Measurements from ENCODE around the gene RAVER1.

The RAVER1 gene

GRCh38 chr19:10317045-10317856 is 16.1 kb downstream of the RAVER1 start:
- no peak for DNase-seq

- no peak for DNase-seq
Measured at GRCh38 chr19:10316229-10317044, 16.9 kb downstream of the RAVER1 start.

GRCh38 chr19:10315335-10316214 is 17.8 kb downstream of the RAVER1 start, which contains the start of gene FDX2:
TSS of gene FDX2 (minus strand) at chr19:10316015. CDS start at chr19:10315996, 19 bp downstream.
- peak; percentile 54 for DNase-seq

GRCh38 chr19:10309423-10309822 is 23.9 kb downstream of the RAVER1 start, which contains the start of gene ZGLP1:
TSS of gene ZGLP1 (minus strand) at chr19:10309815.
- no peak for DNase-seq

- DNase-seq: no peak
Measured at GRCh38 chr19:10306327-10306726, 27.0 kb downstream of the RAVER1 start.

- no peak for DNase-seq
Measured at GRCh38 chr19:10305139-10305806, 28.1 kb downstream of the RAVER1 start.

GRCh38 chr19:10299545-10300458 is 33.5 kb downstream of the RAVER1 start:
- DNase-seq: no peak

GRCh38 chr19:10295847-10296591 is 37.3 kb downstream of the RAVER1 start:
- DNase-seq: no peak

- DNase-seq: no peak
Measured at GRCh38 chr19:10295305-10295846, 38.0 kb downstream of the RAVER1 start.

- DNase-seq: no peak
Measured at GRCh38 chr19:10294368-10294697, 39.0 kb downstream of the RAVER1 start.

- DNase-seq: no peak
Measured at GRCh38 chr19:10293637-10294367, 39.5 kb downstream of the RAVER1 start.

GRCh38 chr19:10292789-10293636 is 40.3 kb downstream of the RAVER1 start:
- no peak for DNase-seq

- DNase-seq: peak; percentile 55
Measured at GRCh38 chr19:10292206-10292788, 41.0 kb downstream of the RAVER1 start.

GRCh38 chr19:10291554-10292205 is 41.6 kb downstream of the RAVER1 start:
- DNase-seq: no peak

GRCh38 chr19:10290876-10291553 is 42.3 kb downstream of the RAVER1 start:
- DNase-seq: no peak

GRCh38 chr19:10290357-10290875 is 42.9 kb downstream of the RAVER1 start:
- DNase-seq: no peak

All from SHP77 treated with DMSO at 0.1 percent for 48 hours (cell line).